Neural cell (in vitro differentiated cells): ENCODE measurements around the gene CXCL5.

Source experiments
- EZH2 ChIP-seq: fragments of 200-600, 300-800 bp; shearing (Covaris generic), sonication (generic); IDR thresholded peaks from 2 replicates; pipeline ENCODE4 v1.6.1; 2014; ENCODE audit warnings: antibody characterized with exemption, low read length, borderline replicate concordance, mild to moderate bottlenecking; ENCODE audit not compliant: insufficient read depth, poor library complexity, severe bottlenecking
- POLR2AphosphoS5 ChIP-seq: IDR thresholded peaks from 2 replicates; pipeline ENCODE4 v1.6.1; 2012
- RAD21 ChIP-seq: fragments of 450-650 bp; conservative IDR thresholded peaks from 2 replicates; pipeline ENCODE4 v1.6.1; 2014; ENCODE audit warnings: antibody characterized with exemption, mild to moderate bottlenecking, moderate library complexity
- TF ChIP-seq, protein P1 (sequence below): IDR thresholded peaks from 2 replicates; pipeline ENCODE4 v1.6.1; 2012; ENCODE audit warnings: borderline replicate concordance
- TF ChIP-seq, protein P2 (sequence below): fragments of 450-650 bp; IDR thresholded peaks from 2 replicates; pipeline ENCODE4 v1.5.1; 2014; ENCODE audit warnings: antibody characterized with exemption, mild to moderate bottlenecking, moderate library complexity; ENCODE audit not compliant: poor library complexity, severe bottlenecking

- TF ChIP-seq, protein P1, sequence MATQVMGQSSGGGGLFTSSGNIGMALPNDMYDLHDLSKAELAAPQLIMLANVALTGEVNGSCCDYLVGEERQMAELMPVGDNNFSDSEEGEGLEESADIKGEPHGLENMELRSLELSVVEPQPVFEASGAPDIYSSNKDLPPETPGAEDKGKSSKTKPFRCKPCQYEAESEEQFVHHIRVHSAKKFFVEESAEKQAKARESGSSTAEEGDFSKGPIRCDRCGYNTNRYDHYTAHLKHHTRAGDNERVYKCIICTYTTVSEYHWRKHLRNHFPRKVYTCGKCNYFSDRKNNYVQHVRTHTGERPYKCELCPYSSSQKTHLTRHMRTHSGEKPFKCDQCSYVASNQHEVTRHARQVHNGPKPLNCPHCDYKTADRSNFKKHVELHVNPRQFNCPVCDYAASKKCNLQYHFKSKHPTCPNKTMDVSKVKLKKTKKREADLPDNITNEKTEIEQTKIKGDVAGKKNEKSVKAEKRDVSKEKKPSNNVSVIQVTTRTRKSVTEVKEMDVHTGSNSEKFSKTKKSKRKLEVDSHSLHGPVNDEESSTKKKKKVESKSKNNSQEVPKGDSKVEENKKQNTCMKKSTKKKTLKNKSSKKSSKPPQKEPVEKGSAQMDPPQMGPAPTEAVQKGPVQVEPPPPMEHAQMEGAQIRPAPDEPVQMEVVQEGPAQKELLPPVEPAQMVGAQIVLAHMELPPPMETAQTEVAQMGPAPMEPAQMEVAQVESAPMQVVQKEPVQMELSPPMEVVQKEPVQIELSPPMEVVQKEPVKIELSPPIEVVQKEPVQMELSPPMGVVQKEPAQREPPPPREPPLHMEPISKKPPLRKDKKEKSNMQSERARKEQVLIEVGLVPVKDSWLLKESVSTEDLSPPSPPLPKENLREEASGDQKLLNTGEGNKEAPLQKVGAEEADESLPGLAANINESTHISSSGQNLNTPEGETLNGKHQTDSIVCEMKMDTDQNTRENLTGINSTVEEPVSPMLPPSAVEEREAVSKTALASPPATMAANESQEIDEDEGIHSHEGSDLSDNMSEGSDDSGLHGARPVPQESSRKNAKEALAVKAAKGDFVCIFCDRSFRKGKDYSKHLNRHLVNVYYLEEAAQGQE, result no peak
- TF ChIP-seq RAD21, result no peak
- TF ChIP-seq, protein P2, sequence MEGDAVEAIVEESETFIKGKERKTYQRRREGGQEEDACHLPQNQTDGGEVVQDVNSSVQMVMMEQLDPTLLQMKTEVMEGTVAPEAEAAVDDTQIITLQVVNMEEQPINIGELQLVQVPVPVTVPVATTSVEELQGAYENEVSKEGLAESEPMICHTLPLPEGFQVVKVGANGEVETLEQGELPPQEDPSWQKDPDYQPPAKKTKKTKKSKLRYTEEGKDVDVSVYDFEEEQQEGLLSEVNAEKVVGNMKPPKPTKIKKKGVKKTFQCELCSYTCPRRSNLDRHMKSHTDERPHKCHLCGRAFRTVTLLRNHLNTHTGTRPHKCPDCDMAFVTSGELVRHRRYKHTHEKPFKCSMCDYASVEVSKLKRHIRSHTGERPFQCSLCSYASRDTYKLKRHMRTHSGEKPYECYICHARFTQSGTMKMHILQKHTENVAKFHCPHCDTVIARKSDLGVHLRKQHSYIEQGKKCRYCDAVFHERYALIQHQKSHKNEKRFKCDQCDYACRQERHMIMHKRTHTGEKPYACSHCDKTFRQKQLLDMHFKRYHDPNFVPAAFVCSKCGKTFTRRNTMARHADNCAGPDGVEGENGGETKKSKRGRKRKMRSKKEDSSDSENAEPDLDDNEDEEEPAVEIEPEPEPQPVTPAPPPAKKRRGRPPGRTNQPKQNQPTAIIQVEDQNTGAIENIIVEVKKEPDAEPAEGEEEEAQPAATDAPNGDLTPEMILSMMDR, result no peak
- no peak for TF ChIP-seq POLR2AphosphoS5
- TF ChIP-seq EZH2, result no peak
These were observed 42.9 kb upstream of the CXCL5 start for GRCh38 chr4:74041418-74041817.
